KMS-11 (cell line): Measurements from ENCODE around the gene ABCG5.

Source experiments
- H2AFZ ChIP-seq: fragments of 200-600 bp; sonication (generic); 2 replicates; pipeline ENCODE4 v1.6.1; 2016; ENCODE audit warnings: antibody characterized with exemption, mixed run types, low read depth
- H3K27ac ChIP-seq: fragments of 200-600 bp; sonication (generic); 2 replicates; pipeline ENCODE4 v1.6.1; 2016; ENCODE audit warnings: mild to moderate bottlenecking, mixed run types
- H3K27me3 ChIP-seq: fragments of 200-600 bp; sonication (generic); 2 replicates; pipeline ENCODE4 v1.6.1; 2017; ENCODE audit warnings: mild to moderate bottlenecking, low read depth, mixed run types, moderate library complexity; ENCODE audit not compliant: insufficient read depth
- H3K36me3 ChIP-seq: fragments of 200-600 bp; sonication (generic); 2 replicates; pipeline ENCODE4 v1.6.1; 2017; ENCODE audit warnings: mild to moderate bottlenecking, mixed run types; ENCODE audit not compliant: insufficient read depth
- H3K4me1 ChIP-seq: fragments of 200-600 bp; sonication (generic); 2 replicates; pipeline ENCODE4 v1.6.1; 2016; ENCODE audit warnings: mild to moderate bottlenecking, low read depth, mixed run types; ENCODE audit not compliant: poor library complexity, severe bottlenecking
- H3K4me2 ChIP-seq: fragments of 200-600 bp; sonication (generic); 2 replicates; pipeline ENCODE4 v1.7.0; 2016; ENCODE audit warnings: mild to moderate bottlenecking, mixed run types
- H3K4me3 ChIP-seq: fragments of 200-600 bp; sonication (generic); IDR thresholded peaks from 2 replicates; pipeline ENCODE4 v1.6.1; 2017; ENCODE audit warnings: low read depth, low read length, mixed read lengths; ENCODE audit not compliant: insufficient read depth
- H3K79me2 ChIP-seq: fragments of 200-600 bp; sonication (generic); 2 replicates; pipeline ENCODE4 v1.6.1; 2016; ENCODE audit warnings: low read depth, mixed run types; ENCODE audit not compliant: insufficient read depth
- H3K9ac ChIP-seq: fragments of 200-600 bp; sonication (generic); 2 replicates; pipeline ENCODE4 v1.6.1; 2016; ENCODE audit warnings: mild to moderate bottlenecking, mixed run types
- H4K20me1 ChIP-seq: fragments of 200-600 bp; sonication (generic); 2 replicates; pipeline ENCODE4 v1.6.1; 2016; ENCODE audit warnings: mild to moderate bottlenecking, mixed run types; ENCODE audit not compliant: insufficient read depth
- TF ChIP-seq, protein P1 (sequence below): fragments of 200-600 bp; sonication (generic); conservative IDR thresholded peaks from 2 replicates; pipeline ENCODE4 v1.6.1; 2017; ENCODE audit warnings: low read depth, mild to moderate bottlenecking, antibody characterized with exemption, low read length, moderate library complexity, mixed read lengths

The ABCG5 gene

DNA sequence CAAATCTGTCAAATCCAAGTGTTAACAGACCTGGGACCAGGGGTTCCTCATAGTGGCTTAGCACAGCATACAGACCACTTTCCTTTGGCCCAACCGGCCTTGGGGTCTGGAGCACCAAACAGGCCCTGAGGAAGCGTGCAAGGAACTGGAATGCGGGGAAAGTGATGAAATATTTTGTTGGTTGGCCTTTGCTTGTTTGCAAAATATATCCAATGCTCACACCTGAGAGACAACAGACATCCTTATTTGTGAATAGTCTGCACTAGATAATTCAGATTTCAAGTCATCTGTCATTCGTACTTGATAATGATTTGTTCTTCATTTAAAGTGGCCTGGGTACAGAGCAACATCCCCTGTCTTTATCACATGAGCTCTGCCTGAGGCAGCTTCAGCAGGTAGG lies 43.7 kb upstream of the ABCG5 start:
- Histone ChIP-seq H3K4me1 (no peaks in the 10 kb centered on the region), H3K4me3 (no peak overlapping the region), H3K9ac (no peak overlapping the region), H2AFZ (no peak overlapping the region), H4K20me1 (no peaks in the 10 kb centered on the region), H3K27me3 (no peaks in the 10 kb centered on the region), H3K27ac (no peak overlapping the region), H3K36me3 (no peaks in the 10 kb centered on the region), H3K4me2 (no peak overlapping the region), H3K79me2 (no peaks in the 10 kb centered on the region)
- TF ChIP-seq, protein P1, sequence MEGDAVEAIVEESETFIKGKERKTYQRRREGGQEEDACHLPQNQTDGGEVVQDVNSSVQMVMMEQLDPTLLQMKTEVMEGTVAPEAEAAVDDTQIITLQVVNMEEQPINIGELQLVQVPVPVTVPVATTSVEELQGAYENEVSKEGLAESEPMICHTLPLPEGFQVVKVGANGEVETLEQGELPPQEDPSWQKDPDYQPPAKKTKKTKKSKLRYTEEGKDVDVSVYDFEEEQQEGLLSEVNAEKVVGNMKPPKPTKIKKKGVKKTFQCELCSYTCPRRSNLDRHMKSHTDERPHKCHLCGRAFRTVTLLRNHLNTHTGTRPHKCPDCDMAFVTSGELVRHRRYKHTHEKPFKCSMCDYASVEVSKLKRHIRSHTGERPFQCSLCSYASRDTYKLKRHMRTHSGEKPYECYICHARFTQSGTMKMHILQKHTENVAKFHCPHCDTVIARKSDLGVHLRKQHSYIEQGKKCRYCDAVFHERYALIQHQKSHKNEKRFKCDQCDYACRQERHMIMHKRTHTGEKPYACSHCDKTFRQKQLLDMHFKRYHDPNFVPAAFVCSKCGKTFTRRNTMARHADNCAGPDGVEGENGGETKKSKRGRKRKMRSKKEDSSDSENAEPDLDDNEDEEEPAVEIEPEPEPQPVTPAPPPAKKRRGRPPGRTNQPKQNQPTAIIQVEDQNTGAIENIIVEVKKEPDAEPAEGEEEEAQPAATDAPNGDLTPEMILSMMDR: no peak

DNA sequence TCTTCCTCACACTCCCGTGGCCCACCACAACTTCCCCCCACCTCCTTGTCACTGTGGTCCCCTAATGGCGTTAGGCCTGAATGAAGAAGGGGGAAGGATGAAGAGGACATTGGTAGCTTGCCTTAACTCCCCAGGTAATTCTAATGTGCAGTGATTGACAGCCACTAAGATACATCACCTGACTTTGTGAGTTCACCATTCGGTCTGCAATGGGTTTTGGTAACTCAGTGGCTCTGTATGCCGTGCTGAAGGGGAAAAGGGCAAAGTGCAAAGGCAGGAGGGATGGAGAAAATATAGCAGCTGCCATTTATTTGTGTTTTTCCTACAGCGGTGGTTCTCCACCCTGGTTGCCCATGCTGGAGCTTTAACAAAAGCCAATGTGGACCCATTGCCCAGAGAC lies 42.3 kb upstream of the ABCG5 start:
- Histone ChIP-seq H3K27me3 (no peaks in the 10 kb centered on the region), H3K4me2 (no peak overlapping the region), H3K36me3 (no peaks in the 10 kb centered on the region), H3K4me1 (no peaks in the 10 kb centered on the region), H2AFZ (no peak overlapping the region), H3K4me3 (no peak overlapping the region), H3K27ac (no peak overlapping the region), H3K79me2 (no peaks in the 10 kb centered on the region), H3K9ac (no peak overlapping the region), H4K20me1 (no peaks in the 10 kb centered on the region)
- TF ChIP-seq, protein P1: no peak

DNA sequence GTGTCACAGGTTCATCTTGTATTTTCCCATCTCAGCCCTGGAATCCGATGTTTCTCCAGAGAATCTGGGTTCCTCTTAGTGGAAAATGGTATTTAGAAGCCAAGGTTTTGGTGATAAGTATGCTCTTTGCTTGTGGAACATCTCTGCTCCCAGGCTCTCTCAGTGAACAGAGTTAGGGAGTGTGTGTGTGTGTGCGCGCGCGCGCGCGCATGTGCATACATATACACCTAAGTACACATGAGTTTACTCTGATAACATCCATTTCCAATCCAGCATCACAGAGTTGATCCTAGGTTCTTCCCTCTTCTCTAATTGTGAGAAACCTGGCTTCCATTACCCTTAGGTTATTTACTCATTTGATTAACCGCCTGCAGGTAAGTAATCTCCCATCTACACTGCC lies 41.8 kb upstream of the ABCG5 start:
- H3K27me3 ChIP-seq: no peaks in the 10 kb centered on the region
- H3K9ac ChIP-seq: no peak overlapping the region
- no peaks in the 10 kb centered on the region for H3K4me1 ChIP-seq
- H3K79me2 ChIP-seq: no peaks in the 10 kb centered on the region
- H3K4me3 ChIP-seq: no peak overlapping the region
- H3K4me2 ChIP-seq: no peak overlapping the region
- TF ChIP-seq, protein P1: no peak
- no peak overlapping the region for H3K27ac ChIP-seq
- no peaks in the 10 kb centered on the region for H3K36me3 ChIP-seq
- no peak overlapping the region for H2AFZ ChIP-seq
- no peaks in the 10 kb centered on the region for H4K20me1 ChIP-seq

DNA sequence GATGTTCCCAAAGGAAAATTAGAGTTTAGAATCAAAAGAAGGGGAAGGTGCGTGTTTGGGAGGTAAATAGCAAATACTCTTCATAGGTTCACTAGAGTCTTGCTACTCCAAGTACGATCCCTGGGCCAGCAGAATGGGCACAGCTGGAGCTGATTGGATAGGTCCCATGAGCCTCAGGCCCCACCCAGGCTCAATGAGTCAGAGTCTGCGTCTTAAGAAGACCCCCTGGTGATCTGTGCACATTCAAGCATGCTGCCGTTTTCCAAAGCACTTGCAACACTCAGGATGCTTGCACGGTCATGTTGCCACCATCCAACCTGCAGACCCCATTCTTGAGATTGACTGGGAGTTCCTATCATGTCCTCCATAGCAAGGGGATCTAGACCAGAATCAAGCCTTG lies 40.6 kb upstream of the ABCG5 start:
- no peak overlapping the region for H3K27ac ChIP-seq
- H3K27me3 ChIP-seq: no peaks in the 10 kb centered on the region
- H2AFZ ChIP-seq: no peak overlapping the region
- TF ChIP-seq, protein P1: no peak
- no peaks in the 10 kb centered on the region for H3K36me3 ChIP-seq
- no peaks in the 10 kb centered on the region for H4K20me1 ChIP-seq
- H3K4me1 ChIP-seq: no peaks in the 10 kb centered on the region
- H3K4me2 ChIP-seq: no peak overlapping the region
- no peaks in the 10 kb centered on the region for H3K79me2 ChIP-seq
- H3K9ac ChIP-seq: no peak overlapping the region
- H3K4me3 ChIP-seq: no peak overlapping the region
